Neural cell (in vitro differentiated cells): Measurements from ENCODE around the gene ANP32E.

ENCODE experiments used
- EP300 ChIP-seq: fragments of 450-650 bp; conservative IDR thresholded peaks from 2 replicates; pipeline ENCODE4 v1.6.1; 2014; ENCODE audit warnings: antibody characterized with exemption, mild to moderate bottlenecking, moderate library complexity; ENCODE audit not compliant: poor library complexity, severe bottlenecking
- EZH2 ChIP-seq: fragments of 200-600, 300-800 bp; shearing (Covaris generic), sonication (generic); IDR thresholded peaks from 2 replicates; pipeline ENCODE4 v1.6.1; 2014; ENCODE audit warnings: antibody characterized with exemption, low read length, borderline replicate concordance, mild to moderate bottlenecking; ENCODE audit not compliant: insufficient read depth, poor library complexity, severe bottlenecking
- POLR2AphosphoS5 ChIP-seq: IDR thresholded peaks from 2 replicates; pipeline ENCODE4 v1.6.1; 2012
- RAD21 ChIP-seq: fragments of 450-650 bp; conservative IDR thresholded peaks from 2 replicates; pipeline ENCODE4 v1.6.1; 2014; ENCODE audit warnings: antibody characterized with exemption, mild to moderate bottlenecking, moderate library complexity
- SMC3 ChIP-seq: fragments of 450-650 bp; conservative IDR thresholded peaks from 2 replicates; pipeline ENCODE4 v1.6.1; 2014; ENCODE audit warnings: antibody characterized with exemption, mild to moderate bottlenecking, moderate library complexity; ENCODE audit not compliant: poor library complexity
- TF ChIP-seq, protein P1 (sequence below): fragments of 450-650 bp; IDR thresholded peaks from 2 replicates; pipeline ENCODE4 v1.5.1; 2014; ENCODE audit warnings: antibody characterized with exemption, mild to moderate bottlenecking, moderate library complexity; ENCODE audit not compliant: poor library complexity, severe bottlenecking

DNA sequence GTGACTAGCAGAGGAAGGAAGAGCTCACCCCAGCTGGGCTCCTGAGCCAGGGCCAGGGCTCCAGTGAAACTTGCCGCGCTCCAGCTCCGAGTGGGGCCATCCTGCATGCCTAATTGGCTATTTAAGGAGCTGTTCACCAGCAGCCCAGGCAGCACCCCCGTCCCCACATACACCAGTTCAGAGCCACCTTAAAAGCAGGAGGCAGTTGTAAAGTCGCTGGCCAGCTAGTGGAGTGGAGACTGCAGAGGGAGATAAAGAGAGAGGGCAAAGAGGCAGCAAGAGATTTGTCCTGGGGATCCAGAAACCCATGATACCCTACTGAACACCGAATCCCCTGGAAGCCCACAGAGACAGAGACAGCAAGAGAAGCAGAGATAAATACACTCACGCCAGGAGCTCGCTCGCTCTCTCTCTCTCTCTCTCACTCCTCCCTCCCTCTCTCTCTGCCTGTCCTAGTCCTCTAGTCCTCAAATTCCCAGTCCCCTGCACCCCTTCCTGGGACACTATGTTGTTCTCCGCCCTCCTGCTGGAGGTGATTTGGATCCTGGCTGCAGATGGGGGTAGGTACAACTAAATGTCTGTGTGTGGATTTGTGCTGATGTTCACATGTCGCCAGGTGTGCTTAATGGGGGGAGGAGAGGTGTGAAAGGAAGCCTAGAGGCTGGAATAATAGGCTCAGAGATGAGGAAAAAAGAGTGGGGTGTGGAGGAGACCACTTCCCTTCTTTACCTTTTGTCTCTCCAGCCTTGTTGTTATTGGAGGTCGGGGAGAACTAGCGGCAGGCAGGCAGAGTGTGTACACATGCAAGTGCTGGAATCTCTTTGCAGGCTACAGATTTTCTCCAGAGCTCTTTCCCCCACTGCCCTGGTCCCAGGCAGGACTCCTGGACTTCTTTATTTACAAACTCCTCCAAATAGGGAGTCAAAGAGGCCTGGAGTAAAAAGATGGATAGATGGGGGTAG is 22.0 kb upstream of the ANP32E start, which contains the start of gene CA14:
- no peak for TF ChIP-seq EZH2
- no peak for TF ChIP-seq EP300
- TF ChIP-seq, protein P1, sequence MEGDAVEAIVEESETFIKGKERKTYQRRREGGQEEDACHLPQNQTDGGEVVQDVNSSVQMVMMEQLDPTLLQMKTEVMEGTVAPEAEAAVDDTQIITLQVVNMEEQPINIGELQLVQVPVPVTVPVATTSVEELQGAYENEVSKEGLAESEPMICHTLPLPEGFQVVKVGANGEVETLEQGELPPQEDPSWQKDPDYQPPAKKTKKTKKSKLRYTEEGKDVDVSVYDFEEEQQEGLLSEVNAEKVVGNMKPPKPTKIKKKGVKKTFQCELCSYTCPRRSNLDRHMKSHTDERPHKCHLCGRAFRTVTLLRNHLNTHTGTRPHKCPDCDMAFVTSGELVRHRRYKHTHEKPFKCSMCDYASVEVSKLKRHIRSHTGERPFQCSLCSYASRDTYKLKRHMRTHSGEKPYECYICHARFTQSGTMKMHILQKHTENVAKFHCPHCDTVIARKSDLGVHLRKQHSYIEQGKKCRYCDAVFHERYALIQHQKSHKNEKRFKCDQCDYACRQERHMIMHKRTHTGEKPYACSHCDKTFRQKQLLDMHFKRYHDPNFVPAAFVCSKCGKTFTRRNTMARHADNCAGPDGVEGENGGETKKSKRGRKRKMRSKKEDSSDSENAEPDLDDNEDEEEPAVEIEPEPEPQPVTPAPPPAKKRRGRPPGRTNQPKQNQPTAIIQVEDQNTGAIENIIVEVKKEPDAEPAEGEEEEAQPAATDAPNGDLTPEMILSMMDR: no peak
- TF ChIP-seq POLR2AphosphoS5: no peak
- no peak for TF ChIP-seq SMC3
- TF ChIP-seq RAD21: no peak
